Measurements from ENCODE around the gene MOBP.
"Not testable (repeated sequence)": the region's sequence is repeated elsewhere in the genome, so short reads cannot be mapped to it uniquely, and the experiment has no call there.

MOBP gene

GRCh38 chr3:39448506-39449233 lies 18.8 kb upstream of the MOBP start:
- no peak for TF ChIP-seq CTCF (IDR thresholded peaks at IDR 0.05; ENCODE audit: control insufficient read depth, insufficient read depth, low read depth, low read length, missing control alignments)
- H3K4me3 ChIP-seq (ENCODE audit: control insufficient read depth, low read depth, low read length), result no peak overlapping the region
- DNase-seq (ENCODE audit: low read depth), result no peak

- DNase-seq (ENCODE audit: low read depth), result no peak
- no peak for TF ChIP-seq CTCF (IDR thresholded peaks at IDR 0.05; ENCODE audit: control insufficient read depth, insufficient read depth, low read depth, low read length, missing control alignments)
- no peak overlapping the region for H3K4me3 ChIP-seq (ENCODE audit: control insufficient read depth, low read depth, low read length)
These were observed 17.7 kb upstream of the MOBP start for GRCh38 chr3:39449796-39450195.

- no peak for TF ChIP-seq CTCF (IDR thresholded peaks at IDR 0.05; ENCODE audit: control insufficient read depth, insufficient read depth, low read depth, low read length, missing control alignments)
- H3K4me3 ChIP-seq (ENCODE audit: control insufficient read depth, low read depth, low read length), result no peak overlapping the region
- DNase-seq (ENCODE audit: low read depth), result no peak
These were observed 14.3 kb upstream of the MOBP start for GRCh38 chr3:39453134-39453533.

GRCh38 chr3:39453872-39454271 lies 13.6 kb upstream of the MOBP start:
- not testable (repeated sequence) for DNase-seq (ENCODE audit: low read depth); H3K4me3 ChIP-seq (ENCODE audit: control insufficient read depth, low read depth, low read length)

GRCh38 chr3:39454591-39455217 lies 12.8 kb upstream of the MOBP start:
- DNase-seq (ENCODE audit: low read depth), result no peak
- H3K4me3 ChIP-seq (ENCODE audit: control insufficient read depth, low read depth, low read length), result no peak overlapping the region
- TF ChIP-seq CTCF (IDR thresholded peaks at IDR 0.05; ENCODE audit: control insufficient read depth, insufficient read depth, low read depth, low read length, missing control alignments), result no peak

- no peak for DNase-seq (ENCODE audit: low read depth)
- no peak for TF ChIP-seq CTCF (IDR thresholded peaks at IDR 0.05; ENCODE audit: control insufficient read depth, insufficient read depth, low read depth, low read length, missing control alignments)
- H3K4me3 ChIP-seq (ENCODE audit: control insufficient read depth, low read depth, low read length), result no peak overlapping the region
These were observed 11.3 kb upstream of the MOBP start for GRCh38 chr3:39456159-39456558.

- no peak overlapping the region for H3K4me3 ChIP-seq (ENCODE audit: control insufficient read depth, low read depth, low read length)
- no peak for TF ChIP-seq CTCF (IDR thresholded peaks at IDR 0.05; ENCODE audit: control insufficient read depth, insufficient read depth, low read depth, low read length, missing control alignments)
- DNase-seq (ENCODE audit: low read depth), result no peak
These were observed 10.1 kb upstream of the MOBP start for GRCh38 chr3:39457361-39457760.

GRCh38 chr3:39458579-39458978 lies 8.9 kb upstream of the MOBP start:
- DNase-seq (ENCODE audit: low read depth); H3K4me3 ChIP-seq (ENCODE audit: control insufficient read depth, low read depth, low read length): not testable (repeated sequence)
